ENCODE data around the gene SFT2D3. TPM values are rescaled to one million over a fixed set of nuclear protein-coding genes. Genes with fewer than 3 reads are reported as not detected.

SFT2D3 gene
- total and polyA plus RNA-seq, 9 of the 15 experiments (the other 6 are each of a cell fraction or from before 2014, with no cell fraction given): 7.5 to 9.9 (median 8.9) TPM; not detected in 2

DNA sequence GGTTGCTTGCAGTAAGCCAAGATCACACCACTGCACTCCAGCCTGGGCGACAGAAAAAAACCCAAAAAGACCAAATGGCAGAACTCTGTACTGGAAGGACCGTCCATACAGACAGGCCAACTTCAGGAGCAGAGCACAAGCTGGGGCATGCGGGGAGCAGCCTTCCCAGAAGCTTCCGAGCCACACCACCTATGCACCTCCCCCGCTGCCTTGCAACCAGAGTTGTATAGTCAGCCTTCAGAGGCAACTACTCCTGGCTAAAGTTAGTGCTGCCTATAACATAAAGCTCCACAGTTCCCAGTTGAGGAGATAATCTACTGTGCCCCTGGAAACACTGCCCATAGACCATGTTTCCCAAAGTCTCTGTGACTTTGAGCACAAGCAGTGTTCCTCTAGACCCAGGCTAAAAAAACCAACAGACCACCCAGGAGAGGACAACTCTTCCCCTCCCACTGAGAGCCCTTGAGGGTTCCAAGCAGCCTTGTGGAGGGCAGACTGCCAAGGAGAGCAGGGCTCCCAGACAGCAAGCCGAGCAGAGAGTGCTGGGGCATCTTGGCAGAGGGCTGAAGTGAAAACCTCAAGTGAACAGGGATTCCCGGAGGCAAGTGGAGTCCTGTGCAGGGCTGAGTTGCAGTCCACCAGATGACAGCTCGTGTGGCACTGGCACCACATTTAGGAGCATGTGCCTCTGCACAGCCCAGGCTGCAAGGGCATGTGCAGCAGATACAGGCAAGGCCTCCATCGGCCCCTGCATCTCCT lies 6.8 kb downstream of the SFT2D3 start (continued):
- TF ChIP-seq, protein P1, sequence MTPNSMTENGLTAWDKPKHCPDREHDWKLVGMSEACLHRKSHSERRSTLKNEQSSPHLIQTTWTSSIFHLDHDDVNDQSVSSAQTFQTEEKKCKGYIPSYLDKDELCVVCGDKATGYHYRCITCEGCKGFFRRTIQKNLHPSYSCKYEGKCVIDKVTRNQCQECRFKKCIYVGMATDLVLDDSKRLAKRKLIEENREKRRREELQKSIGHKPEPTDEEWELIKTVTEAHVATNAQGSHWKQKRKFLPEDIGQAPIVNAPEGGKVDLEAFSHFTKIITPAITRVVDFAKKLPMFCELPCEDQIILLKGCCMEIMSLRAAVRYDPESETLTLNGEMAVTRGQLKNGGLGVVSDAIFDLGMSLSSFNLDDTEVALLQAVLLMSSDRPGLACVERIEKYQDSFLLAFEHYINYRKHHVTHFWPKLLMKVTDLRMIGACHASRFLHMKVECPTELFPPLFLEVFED (CRISPR knock-in tag; conservative IDR thresholded peaks at IDR 0.05): no peak

DNA sequence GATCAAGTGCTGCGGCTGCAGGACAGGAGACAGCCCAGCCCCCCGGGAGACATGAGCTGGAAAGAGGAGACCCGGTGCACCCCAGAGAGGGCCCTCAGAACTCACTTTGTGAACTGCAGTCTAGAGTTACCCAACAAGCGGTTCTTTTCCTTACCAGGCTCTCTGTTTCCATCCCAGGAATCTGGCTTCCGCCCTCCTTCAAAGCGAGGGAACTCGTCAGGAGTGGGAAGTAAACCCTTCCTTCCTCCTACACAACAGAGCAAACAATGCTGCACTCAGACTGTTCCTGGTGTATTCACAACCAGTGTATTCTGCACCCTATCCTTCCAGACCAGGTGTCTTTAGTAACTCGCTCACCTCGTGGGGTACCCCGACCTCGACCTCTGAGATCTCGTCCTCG lies 8.0 kb downstream of the SFT2D3 start:
- in situ Hi-C loops (cut with MboI) (no loop called here), intact Hi-C loops (cut with micrococcal nuclease) (no loop called here)
- H3K9me3 ChIP-seq (replicated peaks; ENCODE audit: control insufficient read depth, insufficient read depth, low read depth, low read length): no peaks in the 10 kb centered on the region
- TF ChIP-seq HDAC6 (IDR thresholded peaks at IDR 0.05; ENCODE audit: low read depth, low read length) (no peak), ELK1 (CRISPR knock-in tag; IDR thresholded peaks at IDR 0.05) (no peak), ZNF232 (CRISPR knock-in tag; IDR thresholded peaks at IDR 0.05) (no peak), ZNF41 (CRISPR knock-in tag; conservative IDR thresholded peaks at IDR 0.05) (no peak), POLR3A (IDR thresholded peaks at IDR 0.05; ENCODE audit: borderline replicate concordance, extremely low read depth, insufficient read depth, insufficient read length) (no peak), NFIC (IDR thresholded peaks at IDR 0.05) (no peak), ETV5 (CRISPR knock-in tag; IDR thresholded peaks at IDR 0.05; ENCODE audit: low read depth) (no peak), NR2C2 (CRISPR knock-in tag; IDR thresholded peaks at IDR 0.05) (no peak), NR2C2 (tag; IDR thresholded peaks at IDR 0.05) (no peak), RUNX1 (IDR thresholded peaks at IDR 0.05; ENCODE audit: low read depth) (no peak), E2F5 (CRISPR knock-in tag; IDR thresholded peaks at IDR 0.05) (no peak)
- TF ChIP-seq, protein P2, sequence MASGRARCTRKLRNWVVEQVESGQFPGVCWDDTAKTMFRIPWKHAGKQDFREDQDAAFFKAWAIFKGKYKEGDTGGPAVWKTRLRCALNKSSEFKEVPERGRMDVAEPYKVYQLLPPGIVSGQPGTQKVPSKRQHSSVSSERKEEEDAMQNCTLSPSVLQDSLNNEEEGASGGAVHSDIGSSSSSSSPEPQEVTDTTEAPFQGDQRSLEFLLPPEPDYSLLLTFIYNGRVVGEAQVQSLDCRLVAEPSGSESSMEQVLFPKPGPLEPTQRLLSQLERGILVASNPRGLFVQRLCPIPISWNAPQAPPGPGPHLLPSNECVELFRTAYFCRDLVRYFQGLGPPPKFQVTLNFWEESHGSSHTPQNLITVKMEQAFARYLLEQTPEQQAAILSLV (tag; IDR thresholded peaks at IDR 0.05): no peak
- no peak overlapping the region for H3K4me2 ChIP-seq (ENCODE audit: insufficient read depth, low read length)
- 96% methylated on average over 11 of the region's 13 CpGs for WGBS (ENCODE audit: insufficient coverage, low coverage, missing lambda C conversion rate)
- POLR2A ChIA-PET: interaction anchor here (0.5 to 1.1 kb wide), 2 partner anchors 8 to 88 kb away, joined by 3 to 4 read pairs; partner anchors contain the start of gene SFT2D3
- H3K4me1 ChIP-seq (replicated peaks in 1 of 2; ENCODE audit: control insufficient read depth in 2 of 2, insufficient read depth in 2 of 2, low read length in 2 of 2): peaks cover 0 to 5% of the 10 kb centered on the region in 2 experiments; a peak in 2 of 5 replicates
- CTCF ChIA-PET (ENCODE audit: low intra/inter-chr PET ratio): no interaction called here
- no peak overlapping the region for H2AFZ ChIP-seq (ENCODE audit: low read depth, low read length)
- ATAC-seq (no peak), DNase-seq (ENCODE audit: extremely low read depth in 1 of 4, low spot score in 3 of 4) (no peak), FAIRE-seq (no peak)
- H3K36me3 ChIP-seq (ENCODE audit: control insufficient read depth, insufficient read depth, low read length): peaks cover 80% of the 10 kb centered on the region
- no peak overlapping the region for H3K4me3 ChIP-seq
- H3K9ac ChIP-seq (ENCODE audit: insufficient read depth in 1 of 2, low read depth in 2 of 2, low read length in 2 of 2): no peak overlapping the region
- no peak overlapping the region for H3K27ac ChIP-seq (ENCODE audit: extremely low read depth, low read depth, low read length)
- H3K79me2 ChIP-seq (ENCODE audit: control insufficient read depth, insufficient read depth, low read length): peaks cover 5% of the 10 kb centered on the region; the same call in 1 of the 3 replicates
- H3K27me3 ChIP-seq (ENCODE audit: control insufficient read depth in 2 of 2, insufficient read depth in 2 of 2, low read length in 2 of 2): no peaks in the 10 kb centered on the region
- no TSS peak for BruUV-seq (replicated peaks)
- no peaks in the 10 kb centered on the region for H3K9me1 ChIP-seq (ENCODE audit: control insufficient read depth, insufficient read depth, low read length)
- H4K20me1 ChIP-seq (replicated peaks; ENCODE audit: control insufficient read depth, insufficient read depth, low read length): no peaks in the 10 kb centered on the region; the same call in 1 of the 2 replicates

Data from K562 (cell line).